ENCODE data around the gene SLC1A2.
"Not testable (repeated sequence)": the region's sequence is repeated elsewhere in the genome, so short reads cannot be mapped to it uniquely, and the experiment has no call there.

The SLC1A2 gene

DNA sequence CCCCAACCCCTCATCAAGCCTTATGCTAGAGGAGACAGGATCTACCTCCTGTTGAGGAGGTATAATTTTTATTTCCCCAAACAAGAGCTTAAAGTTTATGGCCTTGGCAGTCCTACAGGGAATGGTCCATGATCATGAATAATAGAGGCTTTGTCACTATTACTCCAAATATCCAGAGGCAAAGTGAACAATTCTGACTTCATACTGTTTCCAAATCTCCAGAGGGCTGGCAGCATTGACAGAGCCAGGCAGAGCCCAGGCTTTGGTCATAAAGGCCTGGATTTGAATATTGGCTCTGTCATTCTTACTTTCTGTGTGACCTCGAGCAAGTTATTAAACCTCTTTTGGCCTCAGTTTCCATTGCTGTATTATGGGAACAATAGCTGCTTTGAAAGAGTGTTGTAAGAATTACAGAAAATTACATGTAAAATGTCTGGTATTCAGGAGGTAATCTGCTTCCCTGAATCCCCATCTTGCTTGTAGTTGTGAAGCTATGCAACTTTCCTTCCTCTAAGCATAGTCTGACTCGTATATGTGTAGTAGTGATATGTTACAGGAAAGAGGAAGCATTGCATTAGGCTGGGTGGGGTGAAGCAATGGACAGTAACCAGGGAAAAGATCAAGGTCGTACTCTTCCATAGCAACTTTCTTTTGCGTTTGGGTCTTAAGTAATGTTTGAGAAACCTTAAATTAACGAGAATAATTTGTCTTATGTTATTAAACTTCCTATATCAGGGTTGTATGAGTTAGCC, 191.6 kb downstream of the SLC1A2 start:
- H3K9me3 ChIP-seq (ENCODE audit: insufficient read depth, low read depth, low read length): no peaks in the 10 kb centered on the region
- H3F3A ChIP-seq (ENCODE audit: low read depth): no peaks in the 10 kb centered on the region
- no peaks in the 10 kb centered on the region for H3K79me2 ChIP-seq (ENCODE audit: insufficient read depth, low read length)
- H3K36me3 ChIP-seq (ENCODE audit: insufficient read depth, low read length): peaks cover 95% of the 10 kb centered on the region; the same call in 1 of the 2 replicates
- H3K27me3 ChIP-seq (ENCODE audit: insufficient read depth, low read length, poor library complexity, severe bottlenecking): no peaks in the 10 kb centered on the region
- H3K9ac ChIP-seq (ENCODE audit: low read depth, low read length, poor library complexity, severe bottlenecking): no peak overlapping the region
- no peaks in the 10 kb centered on the region for H3K4me1 ChIP-seq (ENCODE audit: insufficient read depth, low read length, poor library complexity, severe bottlenecking)
- H2AFZ ChIP-seq (ENCODE audit: low read length): no peak overlapping the region
- H4K20me1 ChIP-seq (ENCODE audit: insufficient read depth, low read length, poor library complexity, severe bottlenecking): no peaks in the 10 kb centered on the region
- TF ChIP-seq, protein P1, sequence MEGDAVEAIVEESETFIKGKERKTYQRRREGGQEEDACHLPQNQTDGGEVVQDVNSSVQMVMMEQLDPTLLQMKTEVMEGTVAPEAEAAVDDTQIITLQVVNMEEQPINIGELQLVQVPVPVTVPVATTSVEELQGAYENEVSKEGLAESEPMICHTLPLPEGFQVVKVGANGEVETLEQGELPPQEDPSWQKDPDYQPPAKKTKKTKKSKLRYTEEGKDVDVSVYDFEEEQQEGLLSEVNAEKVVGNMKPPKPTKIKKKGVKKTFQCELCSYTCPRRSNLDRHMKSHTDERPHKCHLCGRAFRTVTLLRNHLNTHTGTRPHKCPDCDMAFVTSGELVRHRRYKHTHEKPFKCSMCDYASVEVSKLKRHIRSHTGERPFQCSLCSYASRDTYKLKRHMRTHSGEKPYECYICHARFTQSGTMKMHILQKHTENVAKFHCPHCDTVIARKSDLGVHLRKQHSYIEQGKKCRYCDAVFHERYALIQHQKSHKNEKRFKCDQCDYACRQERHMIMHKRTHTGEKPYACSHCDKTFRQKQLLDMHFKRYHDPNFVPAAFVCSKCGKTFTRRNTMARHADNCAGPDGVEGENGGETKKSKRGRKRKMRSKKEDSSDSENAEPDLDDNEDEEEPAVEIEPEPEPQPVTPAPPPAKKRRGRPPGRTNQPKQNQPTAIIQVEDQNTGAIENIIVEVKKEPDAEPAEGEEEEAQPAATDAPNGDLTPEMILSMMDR (conservative IDR thresholded peaks at IDR 0.05; ENCODE audit: low read length): no peak
- TF ChIP-seq EZH2phosphoT487 (IDR thresholded peaks at IDR 0.05; ENCODE audit: borderline replicate concordance): no peak
- no peak overlapping the region for H3K4me3 ChIP-seq (ENCODE audit: low read length, poor library complexity, severe bottlenecking)
- H3K9me2 ChIP-seq (replicated peaks; ENCODE audit: low read depth, low read length): no peaks in the 10 kb centered on the region
- no peak overlapping the region for H3K4me2 ChIP-seq (ENCODE audit: low read depth, low read length, poor library complexity, severe bottlenecking)

DNA sequence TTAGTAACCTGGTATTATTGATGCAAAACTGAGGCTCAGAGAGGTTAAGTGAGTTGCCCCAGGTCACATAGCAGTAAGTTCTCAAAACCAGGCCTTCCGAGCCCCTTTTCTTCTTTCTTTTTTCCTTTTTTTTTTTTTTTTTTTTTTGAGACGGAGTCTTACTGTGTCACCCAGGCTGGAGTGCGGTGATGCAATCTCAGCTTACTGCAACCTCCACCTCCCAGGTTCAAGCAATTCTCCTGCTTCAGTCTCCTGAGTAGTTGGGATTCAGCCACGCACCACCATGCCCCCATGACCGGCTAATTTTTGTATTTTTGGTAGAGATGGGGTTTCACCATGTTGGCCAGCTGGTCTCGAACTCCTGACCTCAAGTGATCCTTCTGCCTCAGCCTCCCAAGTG, 192.6 kb downstream of the SLC1A2 start:
- H3K4me3 ChIP-seq (ENCODE audit: low read length, poor library complexity, severe bottlenecking); H3K4me2 ChIP-seq (ENCODE audit: low read depth, low read length, poor library complexity, severe bottlenecking); H2AFZ ChIP-seq (ENCODE audit: low read length); H3K9ac ChIP-seq (ENCODE audit: low read depth, low read length, poor library complexity, severe bottlenecking); H3F3A ChIP-seq (ENCODE audit: low read depth); H3K9me3 ChIP-seq (ENCODE audit: insufficient read depth, low read depth, low read length); H3K9me2 ChIP-seq (replicated peaks; ENCODE audit: low read depth, low read length); H3K27me3 ChIP-seq (ENCODE audit: insufficient read depth, low read length, poor library complexity, severe bottlenecking); H3K4me1 ChIP-seq (ENCODE audit: insufficient read depth, low read length, poor library complexity, severe bottlenecking); H3K79me2 ChIP-seq (ENCODE audit: insufficient read depth, low read length); H4K20me1 ChIP-seq (ENCODE audit: insufficient read depth, low read length, poor library complexity, severe bottlenecking): not testable (repeated sequence)
- peaks cover 95% of the 10 kb centered on the region; the same call in 1 of the 2 replicates for H3K36me3 ChIP-seq (ENCODE audit: insufficient read depth, low read length)

DNA sequence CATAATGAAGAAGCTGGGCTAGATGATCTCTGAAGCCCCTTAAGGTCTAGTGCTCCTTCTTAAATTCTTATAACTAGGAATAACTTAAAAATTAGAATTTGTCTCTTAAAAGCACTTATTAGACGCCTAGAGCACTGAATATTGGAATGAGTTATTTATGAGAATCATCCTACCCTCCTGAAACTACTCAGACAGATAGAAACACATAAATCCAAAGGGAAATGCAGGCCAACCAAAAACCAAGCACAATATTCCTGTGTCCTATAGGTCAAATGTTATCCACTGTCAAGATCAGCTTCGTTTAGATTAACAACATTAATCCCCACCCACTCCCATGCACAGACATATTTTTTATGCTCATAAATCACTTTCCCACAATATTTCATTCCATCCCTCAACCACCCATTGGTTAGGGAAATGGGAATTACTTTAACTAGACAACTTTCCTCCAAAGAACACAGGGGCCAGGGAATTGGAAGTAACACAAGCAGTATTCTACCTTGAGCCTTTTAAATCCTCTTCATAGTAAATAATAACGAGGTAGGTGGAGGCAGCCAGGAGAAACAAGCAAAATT, 193.3 kb downstream of the SLC1A2 start:
- H2AFZ ChIP-seq (ENCODE audit: low read length): no peak overlapping the region
- H3K79me2 ChIP-seq (ENCODE audit: insufficient read depth, low read length): no peaks in the 10 kb centered on the region
- H3K4me1 ChIP-seq (ENCODE audit: insufficient read depth, low read length, poor library complexity, severe bottlenecking): no peaks in the 10 kb centered on the region
- H3K9ac ChIP-seq (ENCODE audit: low read depth, low read length, poor library complexity, severe bottlenecking): no peak overlapping the region
- no peaks in the 10 kb centered on the region for H3K9me3 ChIP-seq (ENCODE audit: insufficient read depth, low read depth, low read length)
- H4K20me1 ChIP-seq (ENCODE audit: insufficient read depth, low read length, poor library complexity, severe bottlenecking): no peaks in the 10 kb centered on the region
- no peak for TF ChIP-seq EZH2phosphoT487 (IDR thresholded peaks at IDR 0.05; ENCODE audit: borderline replicate concordance)
- TF ChIP-seq, protein P1 (conservative IDR thresholded peaks at IDR 0.05; ENCODE audit: low read length): no peak
- no peaks in the 10 kb centered on the region for H3K9me2 ChIP-seq (replicated peaks; ENCODE audit: low read depth, low read length)
- H3K4me3 ChIP-seq (ENCODE audit: low read length, poor library complexity, severe bottlenecking): no peak overlapping the region
- H3F3A ChIP-seq (ENCODE audit: low read depth): no peaks in the 10 kb centered on the region
- no peak overlapping the region for H3K4me2 ChIP-seq (ENCODE audit: low read depth, low read length, poor library complexity, severe bottlenecking)
- H3K36me3 ChIP-seq (ENCODE audit: insufficient read depth, low read length): peaks cover 95% of the 10 kb centered on the region; the same call in 1 of the 2 replicates
- H3K27me3 ChIP-seq (ENCODE audit: insufficient read depth, low read length, poor library complexity, severe bottlenecking): no peaks in the 10 kb centered on the region

Data from Loucy (cell line).